Right atrium auricular region (tissue), 2 donors: ENCODE data around the gene ZNF783. TPM values are rescaled to one million over a fixed set of nuclear protein-coding genes. Genes with fewer than 3 reads are reported as not detected.
"Not testable (repeated sequence)": the region's sequence is repeated elsewhere in the genome, so short reads cannot be mapped to it uniquely, and the experiment has no call there.

Source experiments
- DNase-seq: peaks from one replicate; pipeline ENCODE4 v3.0.0-alpha.2; 2019; ENCODE audit warnings: low spot score
- H3K27ac ChIP-seq, 2 donors: fragments of 200-600 bp; sonication (generic); 1 replicate in 1 of 2; 2 replicates in 1 of 2; pipeline ENCODE4 v1.5.1; 2016 to 2019
- H3K27me3 ChIP-seq, 2 donors: fragments of 200-600 bp; sonication (generic); one replicate each; pipeline versions ENCODE4 v1.5.1 to v1.6.0; 2017 to 2019
- H3K36me3 ChIP-seq: fragments of 200-600 bp; sonication (generic); one replicate; pipeline ENCODE4 v1.5.1; 2016
- H3K4me1 ChIP-seq, 2 donors: fragments of 200-600 bp; sonication (generic); one replicate each; pipeline versions ENCODE4 v1.5.1 to v1.6.0; 2017 to 2019
- H3K4me3 ChIP-seq, 2 donors: fragments of 200-600 bp; sonication (generic); 1 replicate in 1 of 2; 2 replicates in 1 of 2; pipeline ENCODE4 v1.5.1; 2017 to 2019; ENCODE audit warnings: mild to moderate bottlenecking in 1 of 2, moderate library complexity in 1 of 2
- H3K9me3 ChIP-seq, 2 donors: fragments of 200-600 bp; sonication (generic); one replicate each; pipeline ENCODE4 v1.5.1; 2019
- CTCF ChIP-seq, 2 donors: fragments of 200-600 bp; sonication (generic); IDR thresholded peaks; one replicate each; pipeline ENCODE4 v1.5.1; 2019; ENCODE audit warnings: antibody characterized with exemption in 2 of 2
- total RNA-seq, 2 donors: library from RNA; depleted of rRNA; stranded (reverse); fragments of >200 nt; gene quantifications; one replicate each; pipeline ENCODE4 v1.1.0, GENCODE V29; 2016

The ZNF783 gene
- total RNA-seq, 2 donors from 2014 or later: 3.7 to 5.1 TPM

- Histone ChIP-seq H3K27ac (no peak overlapping the region), H3K36me3 (peaks cover 70% of the 10 kb centered on the region), H3K4me1 (no peaks in the 10 kb centered on the region), H3K9me3 (no peaks in the 10 kb centered on the region), H3K27me3 (no peaks in the 10 kb centered on the region), H3K4me3 (no peak overlapping the region)
- TF ChIP-seq CTCF (IDR thresholded peaks at IDR 0.05): no peak
- no peak for DNase-seq
Measured at GRCh38 chr7:149220534-149220933, 41.5 kb upstream of the ZNF783 start.

GRCh38 chr7:149223176-149223575, 38.8 kb upstream of the ZNF783 start:
- Histone ChIP-seq H3K9me3 (no peaks in the 10 kb centered on the region), H3K4me3 (no peak overlapping the region), H3K27me3 (no peaks in the 10 kb centered on the region), H3K4me1 (no peaks in the 10 kb centered on the region), H3K27ac (no peak overlapping the region), H3K36me3 (peaks cover 45% of the 10 kb centered on the region)
- no peak for DNase-seq
- TF ChIP-seq CTCF (IDR thresholded peaks at IDR 0.05): no peak

GRCh38 chr7:149223761-149224160, 38.2 kb upstream of the ZNF783 start:
- Histone ChIP-seq H3K36me3 (peaks cover 39% of the 10 kb centered on the region), H3K4me1 (no peaks in the 10 kb centered on the region), H3K9me3 (no peaks in the 10 kb centered on the region), H3K4me3 (no peak overlapping the region), H3K27ac (no peak overlapping the region), H3K27me3 (no peaks in the 10 kb centered on the region)
- DNase-seq: no peak
- no peak for TF ChIP-seq CTCF (IDR thresholded peaks at IDR 0.05)

- Histone ChIP-seq H3K4me3 (no peak overlapping the region), H3K36me3 (peaks cover 33% of the 10 kb centered on the region), H3K27ac (no peak overlapping the region), H3K27me3 (no peaks in the 10 kb centered on the region), H3K9me3 (no peaks in the 10 kb centered on the region), H3K4me1 (no peaks in the 10 kb centered on the region)
- TF ChIP-seq CTCF (IDR thresholded peaks at IDR 0.05): no peak
- no peak for DNase-seq
Measured at GRCh38 chr7:149224352-149224751, 37.6 kb upstream of the ZNF783 start.

- no peak for TF ChIP-seq CTCF (IDR thresholded peaks at IDR 0.05)
- H3K4me1 ChIP-seq: no peaks in the 10 kb centered on the region
- no peaks in the 10 kb centered on the region for H3K9me3 ChIP-seq
- peaks cover 25% of the 10 kb centered on the region for H3K36me3 ChIP-seq
- no peak overlapping the region for H3K27ac ChIP-seq
- H3K27me3 ChIP-seq: no peaks in the 10 kb centered on the region
- DNase-seq: no peak
- H3K4me3 ChIP-seq: no peak overlapping the region
Measured at GRCh38 chr7:149225106-149225505, 36.9 kb upstream of the ZNF783 start.

- peaks cover 20% of the 10 kb centered on the region for H3K36me3 ChIP-seq
Measured at GRCh38 chr7:149225656-149226055, 36.3 kb upstream of the ZNF783 start.

GRCh38 chr7:149226366-149226765, 35.6 kb upstream of the ZNF783 start:
- peaks cover 15% of the 10 kb centered on the region for H3K36me3 ChIP-seq
- H3K4me1 ChIP-seq, H3K9me3 ChIP-seq, DNase-seq, H3K27ac ChIP-seq, H3K27me3 ChIP-seq, H3K4me3 ChIP-seq: not testable (repeated sequence)

More at GRCh38 chr7:149225656-149226055, 36.3 kb upstream of the ZNF783 start:
- DNase-seq: no peak
- H3K9me3 ChIP-seq: no peaks in the 10 kb centered on the region
- no peak overlapping the region for H3K4me3 ChIP-seq
- TF ChIP-seq CTCF (IDR thresholded peaks at IDR 0.05): no peak
- H3K27ac ChIP-seq: no peak overlapping the region
- H3K4me1 ChIP-seq: no peaks in the 10 kb centered on the region
- no peaks in the 10 kb centered on the region for H3K27me3 ChIP-seq
